Ureter (tissue), 1 donor: Measurements from ENCODE around the gene MTCL3.
A peak's percentile ranks its signal among the peaks of the same experiment; 100 is the strongest.

ENCODE experiments used
- DNase-seq: peaks from one replicate; pipeline ENCODE4 v3.0.0-alpha.2; 2020; ENCODE audit warnings: low spot score
- donor health status: DM: yes; HTN: yes; CAD: no.

Gene MTCL3

DNA sequence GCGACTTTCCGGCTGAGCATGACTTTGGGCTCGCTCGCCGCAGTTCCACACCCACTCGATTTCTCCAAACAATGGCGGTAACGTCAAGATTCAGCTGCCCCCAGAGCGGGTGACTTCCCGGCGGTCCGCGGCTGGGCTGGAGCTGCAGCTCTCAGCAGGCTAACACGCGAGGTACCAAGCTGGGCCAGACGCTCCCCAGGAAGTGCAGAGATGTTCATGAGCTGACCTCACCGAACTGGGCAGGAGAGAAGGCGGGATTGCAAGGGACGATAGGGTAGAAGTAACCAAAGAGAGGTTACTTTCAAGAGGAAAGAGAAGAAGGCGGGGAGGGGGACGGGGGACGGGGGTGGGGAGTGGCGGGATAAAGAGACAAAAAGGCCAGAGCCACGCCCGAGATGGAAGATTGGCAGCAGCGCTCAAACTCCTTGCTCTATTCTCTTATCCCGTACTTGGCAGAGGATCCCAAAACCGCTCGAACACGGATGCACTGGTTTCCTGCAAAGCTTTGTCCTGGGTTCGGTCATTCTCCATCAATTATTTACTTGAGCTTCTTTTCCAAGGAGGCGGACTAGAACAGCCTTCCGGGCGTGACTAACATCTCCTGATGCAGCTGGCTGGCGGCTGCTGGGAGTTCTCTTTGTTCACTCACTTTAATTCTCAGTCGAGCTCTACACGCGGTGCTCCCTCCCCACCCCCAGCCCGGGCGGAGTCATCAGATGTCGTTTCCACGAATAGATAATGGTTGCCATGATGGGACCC is at the start of gene MTCL3:
Gene MTCL3 (minus strand): TSS at position 626 of the 759 bp plus-strand sequence.
- no peak for DNase-seq

DNA sequence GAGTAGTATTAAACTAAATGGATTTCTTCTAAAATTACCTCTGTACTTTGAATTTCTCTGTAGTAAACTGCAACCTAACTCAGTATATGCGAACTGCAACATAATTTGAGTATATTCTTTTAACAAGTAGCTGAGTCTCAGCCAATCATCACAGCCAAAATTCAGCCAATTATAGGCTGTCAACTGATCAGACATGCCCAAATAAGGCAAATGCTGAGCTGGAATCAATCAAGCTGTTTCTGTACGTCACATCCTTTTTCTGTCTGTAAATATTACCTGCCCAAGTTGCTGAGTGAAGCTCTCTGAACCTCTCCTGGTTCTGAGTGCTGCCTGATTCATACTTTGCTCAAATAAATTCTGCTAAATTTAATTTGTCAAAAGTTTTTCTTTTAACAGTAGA is 48.3 kb upstream of the MTCL3 start:
- no peak for DNase-seq

DNA sequence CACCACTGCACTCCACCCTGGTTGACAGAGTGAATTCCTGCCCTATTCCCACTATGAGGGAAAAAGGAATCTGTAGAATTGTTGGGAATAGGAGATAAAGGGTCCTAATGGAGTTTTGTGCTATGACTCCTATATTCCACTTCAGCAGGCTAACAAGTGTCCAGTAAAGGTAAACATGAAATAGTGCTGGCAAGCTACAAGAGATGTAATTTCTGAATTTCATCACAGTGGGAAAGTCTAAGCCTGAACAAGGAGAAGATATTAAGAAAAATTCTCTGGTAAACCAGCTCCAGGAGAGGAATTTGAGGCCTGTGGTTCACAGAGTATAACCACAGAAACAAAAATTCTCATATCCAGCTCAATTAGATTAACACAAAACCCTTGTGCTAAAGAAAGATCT is 47.5 kb upstream of the MTCL3 start:
- DNase-seq: no peak

DNA sequence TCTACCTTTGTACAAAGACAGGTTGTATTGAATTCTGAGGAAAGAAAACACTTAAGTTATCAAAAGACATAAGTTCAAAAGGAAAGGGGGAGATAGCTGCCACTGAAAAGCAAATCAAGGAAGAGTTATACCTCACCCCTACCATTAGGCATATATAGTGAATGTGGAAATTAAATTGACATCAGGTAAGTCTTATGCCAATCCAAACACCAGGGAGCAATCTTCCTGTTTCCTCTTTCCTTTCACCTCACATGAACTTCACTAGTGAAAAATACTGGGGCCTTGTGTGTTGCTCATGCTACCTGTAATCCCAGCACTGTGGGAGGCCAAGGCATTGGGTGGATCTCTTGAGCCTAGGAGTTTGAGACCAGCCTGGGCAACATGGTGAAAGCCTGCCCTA is 47.0 kb upstream of the MTCL3 start:
- DNase-seq: no peak

DNA sequence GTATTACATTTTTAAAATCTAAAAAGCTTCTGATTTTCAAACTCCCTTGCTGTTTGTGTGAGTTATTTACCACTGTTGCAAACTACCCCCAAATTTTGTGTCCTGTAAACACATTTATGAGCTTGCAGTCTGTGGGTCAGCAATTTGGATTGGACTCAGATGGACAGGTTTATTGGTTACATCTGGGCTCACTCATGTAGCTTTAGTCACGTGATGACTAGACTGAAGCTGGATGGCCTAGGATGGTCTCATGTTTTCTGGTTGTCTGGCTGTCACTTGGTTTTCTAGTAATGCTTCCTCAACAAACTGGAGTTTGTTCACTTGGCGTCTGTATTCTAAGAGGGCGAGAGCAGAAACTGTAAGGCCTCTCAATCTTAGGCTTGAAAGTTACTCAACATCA is 45.6 kb upstream of the MTCL3 start:
- no peak for DNase-seq

DNA sequence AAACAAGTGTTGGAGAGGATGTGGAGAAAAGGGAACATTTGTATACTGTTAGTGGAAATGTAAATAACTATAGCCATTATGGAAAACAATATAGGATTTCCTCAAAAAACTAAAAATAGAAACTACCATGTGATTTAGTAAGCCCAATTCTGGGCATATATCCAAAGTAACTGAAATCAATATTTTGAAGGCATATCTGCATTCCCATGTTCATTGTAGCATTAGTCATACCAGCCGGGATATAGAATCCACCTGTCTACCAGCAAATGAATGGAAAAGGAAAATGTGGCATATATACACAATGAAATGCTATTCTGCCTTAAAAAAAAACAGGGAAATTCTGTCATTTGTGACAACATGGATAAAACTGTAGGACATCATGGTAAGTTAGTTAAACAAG is 42.5 kb upstream of the MTCL3 start:
- no peak for DNase-seq

DNA sequence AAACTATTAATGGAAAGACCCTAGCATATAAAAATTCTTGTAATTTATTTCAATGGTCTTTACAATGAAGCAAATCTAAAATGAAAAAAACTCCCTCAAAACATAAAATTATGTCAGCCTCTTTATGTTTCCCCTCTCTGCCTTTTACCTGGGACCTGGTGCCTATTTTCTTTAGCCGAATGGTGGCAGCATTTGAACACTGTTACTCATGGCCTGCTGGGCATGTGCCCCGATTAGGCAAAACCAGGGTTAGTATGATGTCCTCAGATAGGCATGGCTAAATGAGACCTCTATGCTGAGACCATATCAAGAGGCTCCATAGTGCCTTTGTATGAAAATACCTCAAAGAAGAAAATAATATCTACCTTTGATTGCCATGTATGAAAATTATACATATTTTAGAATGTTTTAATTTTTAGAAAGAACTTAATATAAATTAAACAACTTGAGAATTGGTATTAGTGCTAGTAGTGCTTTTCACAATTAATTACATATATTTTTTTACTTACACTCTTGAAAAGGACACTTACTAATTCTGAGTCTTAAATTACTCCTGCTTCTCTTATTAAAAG is 35.4 kb upstream of the MTCL3 start:
- no peak for DNase-seq

DNA sequence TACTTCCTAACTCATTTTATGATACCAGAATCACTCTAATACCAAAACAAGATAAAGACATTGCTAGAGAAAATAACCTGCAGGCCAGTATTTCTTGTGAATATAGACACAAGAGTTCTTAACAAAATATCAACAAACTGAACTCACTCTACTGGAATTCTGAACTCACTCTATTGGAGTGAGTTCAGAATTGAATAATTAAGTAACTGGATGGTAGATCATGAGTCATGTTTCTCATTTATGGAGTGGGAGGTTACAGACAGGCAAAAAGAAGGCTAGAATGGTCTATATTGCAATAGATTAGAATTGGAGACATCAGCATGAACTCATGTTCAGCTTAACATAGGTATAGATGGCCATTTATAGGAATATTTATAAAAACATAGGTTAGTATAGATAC is 31.3 kb upstream of the MTCL3 start:
- no peak for DNase-seq

DNA sequence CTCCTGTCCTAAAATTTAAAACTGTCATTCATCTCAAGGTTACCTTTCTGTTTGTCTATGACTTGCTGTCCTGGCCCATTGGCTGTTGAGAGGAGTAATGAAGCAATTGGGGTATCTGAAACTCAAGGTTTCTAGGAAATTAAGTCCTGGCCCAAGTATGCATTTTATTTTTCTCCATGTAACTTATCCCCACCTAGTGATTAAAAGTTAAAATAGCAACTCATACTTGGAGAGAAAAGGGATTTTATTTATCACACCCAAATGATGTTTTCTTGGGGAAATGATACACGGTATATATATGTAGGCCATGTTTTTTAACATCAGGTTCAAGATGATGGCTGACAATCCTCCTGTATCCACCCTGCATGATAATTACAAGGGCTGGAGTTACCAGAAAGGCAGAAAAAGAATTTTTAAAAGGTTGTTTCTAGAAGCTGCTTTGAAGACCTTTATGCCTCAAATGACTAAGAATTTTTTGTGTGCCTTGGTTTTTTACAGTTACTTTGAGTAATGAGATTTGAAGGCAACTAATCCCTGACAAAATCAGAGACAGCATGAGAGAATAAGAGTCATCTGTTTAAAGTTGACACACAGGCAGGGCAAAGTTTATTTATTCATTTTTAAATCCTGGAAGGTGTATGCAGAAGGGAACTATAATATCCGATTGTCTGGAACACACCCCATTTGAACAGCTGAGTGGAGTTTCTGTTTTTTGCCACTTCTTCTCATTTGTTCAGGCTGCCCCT is 28.9 kb upstream of the MTCL3 start:
- no peak for DNase-seq

DNA sequence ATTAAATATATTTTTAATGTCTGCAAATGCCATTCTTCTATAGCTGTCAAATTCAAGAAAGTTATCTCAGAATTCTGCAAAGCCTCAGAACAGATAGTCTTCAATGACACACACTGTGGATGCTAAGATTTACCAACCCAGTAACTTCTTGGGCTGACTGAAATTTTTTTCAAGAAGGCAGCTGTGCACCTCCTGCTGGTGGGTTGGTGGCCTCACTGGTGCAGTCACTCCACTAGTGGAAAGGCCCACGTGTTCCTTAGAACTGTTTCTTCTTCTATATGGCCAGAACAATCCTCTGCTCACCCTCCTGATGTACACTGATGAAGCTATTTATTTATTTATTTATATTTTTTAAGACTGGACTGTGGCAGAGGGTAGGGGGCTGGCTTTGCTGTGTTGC is 28.1 kb upstream of the MTCL3 start:
- no peak for DNase-seq

DNA sequence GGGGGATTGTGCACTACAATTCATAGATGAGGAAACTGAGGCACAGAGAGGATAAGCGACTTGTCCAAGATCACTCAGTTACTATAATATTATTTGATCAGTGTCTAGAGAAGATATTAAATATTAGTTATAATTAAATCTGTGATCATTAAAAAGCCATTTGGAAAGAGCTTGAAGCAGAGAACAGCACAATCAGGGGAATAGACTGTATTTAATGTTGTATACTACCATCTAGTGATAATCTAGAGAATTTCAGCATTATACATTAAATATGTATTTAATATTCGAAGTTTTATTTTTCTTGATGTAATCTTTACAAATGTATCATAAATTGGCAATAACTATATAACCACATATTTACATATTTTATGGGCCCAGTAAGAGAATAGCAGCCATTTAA is 20.1 kb upstream of the MTCL3 start:
- DNase-seq: no peak

DNA sequence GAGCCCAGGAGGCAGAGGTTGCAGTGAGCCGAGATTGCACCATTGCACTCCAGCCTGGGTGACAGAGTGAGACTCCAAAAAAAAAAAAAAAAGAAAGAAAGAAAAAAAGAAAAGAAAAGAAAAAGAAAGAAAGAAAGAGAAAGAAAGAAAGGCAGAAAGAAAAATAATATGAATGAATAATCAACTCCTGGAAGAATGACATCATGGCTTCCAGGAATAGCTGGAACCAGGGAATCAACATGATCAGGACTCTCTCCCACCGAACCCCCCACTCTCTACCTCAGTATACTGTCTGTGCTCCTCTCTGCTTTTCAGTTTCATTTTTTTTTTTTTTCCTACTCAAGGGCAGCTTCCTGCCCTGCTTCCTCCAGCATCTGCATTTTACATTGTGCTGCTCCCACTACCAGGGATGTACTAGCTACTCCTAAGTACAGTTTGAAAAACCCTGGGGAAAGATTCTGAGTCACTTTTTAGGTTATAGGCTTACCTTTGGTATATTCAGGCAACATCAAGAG is 19.7 kb upstream of the MTCL3 start:
- no peak for DNase-seq

DNA sequence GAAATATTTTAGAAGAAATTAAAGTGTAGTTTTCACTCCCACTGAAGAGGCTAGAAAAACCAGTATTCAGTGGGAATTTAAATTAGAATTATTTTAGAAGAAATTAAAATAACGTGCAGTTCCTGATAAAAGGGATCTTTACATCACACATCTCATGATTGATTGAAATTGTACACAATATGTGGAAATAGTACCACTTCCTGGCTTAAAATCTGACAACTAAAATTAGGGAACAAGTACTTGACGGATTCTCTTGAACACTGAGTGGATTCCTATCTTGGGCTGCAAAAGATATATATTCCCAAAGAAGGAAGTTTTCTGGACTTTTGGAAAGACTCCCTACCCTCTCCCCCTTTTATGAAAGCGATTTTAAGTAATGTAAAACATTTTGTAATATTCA is 14.6 kb upstream of the MTCL3 start:
- DNase-seq: no peak

DNA sequence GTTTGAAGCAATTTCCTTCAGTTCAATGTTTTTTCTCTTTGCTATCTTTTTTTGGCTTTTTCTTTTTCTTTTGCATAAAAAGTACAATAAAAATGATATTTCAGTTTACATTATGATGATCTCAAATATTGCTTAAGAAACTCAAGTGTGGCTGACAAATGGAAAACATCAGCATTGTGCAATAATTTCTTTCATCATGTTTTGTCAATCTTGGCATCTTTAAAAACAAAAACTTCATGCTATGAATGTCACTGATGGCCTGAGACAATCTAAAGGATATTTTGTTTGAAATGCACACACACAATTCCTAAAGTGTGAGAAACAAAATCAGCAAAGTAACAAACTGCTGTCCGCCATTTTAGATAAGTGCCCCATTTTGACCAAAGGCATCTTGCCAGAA is 13.9 kb upstream of the MTCL3 start:
- no peak for DNase-seq

DNA sequence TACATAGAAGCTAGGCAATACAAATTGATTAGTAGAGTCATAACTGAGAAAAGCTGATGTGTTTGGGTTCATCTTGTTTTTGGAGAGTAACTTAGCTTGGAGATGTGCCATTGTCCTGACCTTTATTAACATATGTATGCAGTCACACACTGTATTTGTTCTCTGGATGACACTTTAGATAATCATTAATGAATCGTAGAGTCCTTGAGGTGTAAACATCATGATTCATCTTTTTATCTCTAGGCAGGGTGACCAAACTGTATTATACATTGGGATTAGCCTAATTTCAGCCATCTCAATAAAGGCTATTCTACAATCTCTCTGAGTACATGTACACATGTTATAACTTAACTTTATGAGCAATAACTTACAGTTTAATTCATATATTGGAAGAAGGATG is 3.6 kb upstream of the MTCL3 start:
- DNase-seq: no peak

DNA sequence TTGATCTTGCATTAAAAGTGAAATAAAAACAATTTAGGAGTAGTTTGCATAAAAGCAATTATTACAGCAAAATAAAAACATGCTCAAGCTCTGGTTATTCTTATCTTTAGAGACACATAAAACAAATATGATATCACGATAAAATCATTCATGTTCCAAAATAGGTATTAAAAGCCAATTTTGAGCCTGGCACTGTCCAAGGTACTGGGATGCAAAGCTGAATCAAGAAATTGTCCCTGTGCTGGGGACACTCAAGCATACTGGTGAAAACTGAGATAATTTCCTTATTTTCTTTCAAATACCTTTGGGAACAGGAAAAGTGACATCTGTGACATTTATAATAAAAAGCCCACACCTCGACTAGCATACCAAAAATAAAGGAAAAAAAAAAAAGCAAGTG is 931 bp upstream of the MTCL3 start:
- DNase-seq: no peak

DNA sequence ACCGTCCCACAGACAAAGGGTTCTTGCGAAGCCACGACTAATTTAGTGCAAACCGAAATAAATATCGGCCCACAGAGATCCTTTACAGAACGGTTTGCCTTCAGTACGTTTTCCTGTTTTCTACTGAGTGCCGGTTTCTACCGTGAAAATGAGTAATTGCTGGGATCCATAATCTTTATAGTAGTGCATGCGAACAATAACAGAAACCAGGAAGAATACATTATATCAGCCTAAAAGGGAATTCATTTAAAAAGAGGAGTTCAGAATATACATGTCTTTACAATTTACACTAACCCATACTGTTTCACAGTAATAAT is 292 bp upstream of the MTCL3 start:
- no peak for DNase-seq

DNA sequence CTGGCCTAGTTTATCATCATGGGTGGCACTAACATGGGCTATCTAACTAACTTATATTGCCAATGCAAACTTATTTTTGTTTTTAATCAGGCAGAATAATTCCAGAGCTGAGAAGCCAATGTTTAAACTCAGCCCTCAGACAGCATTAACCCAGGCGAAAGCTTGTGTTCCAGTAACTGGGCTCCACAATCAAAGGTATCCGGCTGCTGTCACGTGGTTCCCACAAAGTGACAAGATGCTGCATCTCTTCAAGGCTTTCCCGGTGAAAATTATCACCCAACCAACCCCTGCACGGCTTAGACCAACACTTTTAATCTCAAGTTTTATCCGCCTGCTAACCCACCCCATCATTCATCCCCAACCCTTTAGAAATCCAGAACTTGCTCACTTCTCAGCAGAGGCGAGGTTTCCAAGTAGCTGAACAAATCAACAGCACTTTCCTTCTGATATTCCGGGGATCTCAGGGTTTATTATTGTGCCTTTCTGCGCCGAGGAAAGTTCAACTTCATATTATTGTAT is 885 bp downstream of the MTCL3 start:
- no peak for DNase-seq

DNA sequence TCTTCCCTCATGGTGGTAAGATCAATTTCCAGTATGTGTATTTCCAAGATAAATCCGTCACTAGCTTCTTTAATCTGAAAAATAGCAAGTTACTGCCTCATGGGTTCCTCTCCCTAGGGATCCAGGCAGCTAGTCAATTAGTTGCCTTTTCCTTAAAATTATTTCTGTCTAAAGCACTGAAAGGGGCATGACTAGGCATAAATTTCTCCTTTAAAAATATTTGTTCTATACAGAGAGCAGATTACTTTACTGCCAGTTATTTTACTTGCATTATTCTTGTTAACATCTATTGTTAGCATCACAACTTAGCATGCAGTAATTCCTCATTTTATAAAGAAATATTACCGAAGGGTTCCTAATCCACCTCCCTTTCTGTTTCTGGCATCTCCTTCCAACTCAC is 1.4 kb downstream of the MTCL3 start:
- no peak for DNase-seq

DNA sequence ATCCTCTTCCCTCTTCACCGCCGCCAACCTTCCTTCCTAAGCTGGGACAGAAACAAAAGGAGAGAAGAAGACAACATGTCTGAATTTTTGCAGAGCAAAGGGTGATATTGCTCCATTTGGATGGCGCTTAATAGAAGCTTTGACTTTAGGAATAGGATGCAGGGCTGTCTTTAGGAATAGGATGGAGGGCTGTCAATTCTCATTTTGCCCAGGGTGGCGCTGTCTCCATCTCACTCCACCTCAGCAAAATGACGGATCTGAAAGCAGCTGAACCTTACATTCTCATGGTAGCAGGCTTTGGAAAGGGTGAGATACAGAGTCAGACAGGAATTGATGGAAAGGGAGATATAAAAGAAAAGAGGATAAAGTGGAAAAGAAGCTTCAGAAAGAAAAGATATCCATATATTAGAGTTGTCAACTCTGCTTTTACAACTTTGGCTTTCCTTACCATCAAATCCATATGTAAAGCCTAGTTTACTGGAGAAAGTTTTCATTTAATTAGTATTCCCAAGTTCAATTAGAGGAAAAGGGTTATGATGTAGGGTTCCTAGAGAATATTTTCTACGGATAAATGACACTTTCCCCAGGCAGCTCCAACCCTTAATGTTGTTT is 2.4 kb downstream of the MTCL3 start:
- DNase-seq: no peak

DNA sequence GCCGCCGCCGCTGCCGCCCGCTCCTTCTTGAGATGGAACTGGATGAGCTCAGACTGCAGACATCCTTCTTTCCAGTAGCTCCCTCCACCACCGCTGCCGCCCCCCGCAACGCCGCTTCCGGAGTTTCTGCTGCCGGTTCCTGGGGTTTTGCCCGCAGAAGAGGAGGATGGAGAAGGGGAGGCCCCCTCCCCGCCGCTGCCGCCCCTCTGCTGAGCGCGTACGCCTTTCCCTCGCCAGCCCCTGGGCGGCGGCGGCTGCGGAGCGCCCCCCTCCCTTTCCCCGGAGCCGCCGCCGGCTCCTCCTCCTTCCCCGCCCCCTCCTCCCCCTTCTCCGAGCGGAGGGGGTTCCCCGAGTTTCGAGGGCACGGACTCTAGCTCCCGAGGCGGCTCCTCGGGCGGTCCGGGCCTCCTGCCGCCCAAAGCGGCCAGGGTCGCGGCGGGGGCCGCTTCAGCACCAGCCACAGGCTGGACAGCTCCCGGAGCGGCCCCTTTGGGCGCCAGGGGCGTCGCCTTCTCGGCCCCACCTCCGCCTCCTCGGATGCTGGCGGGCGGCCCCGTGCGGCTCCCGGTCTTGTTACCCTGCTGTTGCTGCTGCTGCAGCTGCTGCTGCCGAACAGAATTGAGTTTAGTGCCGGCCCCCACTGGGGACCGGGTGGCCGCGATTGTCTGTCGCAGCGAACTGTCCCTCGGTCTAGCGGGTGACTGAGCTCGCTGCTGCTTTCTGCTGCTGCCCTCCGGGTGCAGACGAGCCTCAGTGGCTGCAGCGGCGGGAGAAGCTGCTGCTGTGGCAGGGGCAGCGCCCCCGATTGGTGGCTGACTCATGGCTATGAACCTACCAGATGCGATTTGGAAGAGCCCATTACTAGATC is 3.1 kb downstream of the MTCL3 start:
- peak; percentile 52 for DNase-seq
